GM21619 (cell line): Measurements from ENCODE around the gene PSMD11.
"Not testable (repeated sequence)": the region's sequence is repeated elsewhere in the genome, so short reads cannot be mapped to it uniquely, and the experiment has no call there.

ENCODE experiments used
- ATAC-seq: cut with Tn5 transposase; IDR thresholded peaks from one replicate; pipeline ENCODE4 v1.9.1; 2021; ENCODE audit not compliant: unreplicated experiment

The PSMD11 gene

GRCh38 chr17:32510466-32510865 lies 66.2 kb downstream of the PSMD11 start:
- ATAC-seq = no peak

- no peak for ATAC-seq
These were observed 68.0 kb downstream of the PSMD11 start for GRCh38 chr17:32512328-32512727.

- ATAC-seq = no peak
These were observed 69.3 kb downstream of the PSMD11 start for GRCh38 chr17:32513579-32513978.

- ATAC-seq = no peak
These were observed 70.3 kb downstream of the PSMD11 start for GRCh38 chr17:32514606-32515005.

- peak; percentile 25 for ATAC-seq
These were observed 71.5 kb downstream of the PSMD11 start for GRCh38 chr17:32515677-32516383.

- no peak for ATAC-seq
These were observed 72.1 kb downstream of the PSMD11 start for GRCh38 chr17:32516450-32516849.

- no peak for ATAC-seq
These were observed 72.8 kb downstream of the PSMD11 start for GRCh38 chr17:32516940-32517701.

- ATAC-seq = no peak
These were observed 73.7 kb downstream of the PSMD11 start for GRCh38 chr17:32517982-32518381.

GRCh38 chr17:32518646-32519227 lies 74.4 kb downstream of the PSMD11 start:
- ATAC-seq = no peak

- no peak for ATAC-seq
These were observed 75.2 kb downstream of the PSMD11 start for GRCh38 chr17:32519228-32520103.

- ATAC-seq = no peak
These were observed 75.9 kb downstream of the PSMD11 start for GRCh38 chr17:32520104-32520701.

- ATAC-seq = no peak
These were observed 76.6 kb downstream of the PSMD11 start for GRCh38 chr17:32520737-32521404.

GRCh38 chr17:32523017-32523680 lies 78.8 kb downstream of the PSMD11 start:
- peak; percentile 53 for ATAC-seq

- peak; percentile 49 for ATAC-seq
These were observed 79.7 kb downstream of the PSMD11 start for GRCh38 chr17:32523827-32524552.

- ATAC-seq = not testable (repeated sequence)
These were observed 80.2 kb downstream of the PSMD11 start for GRCh38 chr17:32524553-32524880.

- ATAC-seq = no peak
These were observed 80.8 kb downstream of the PSMD11 start for GRCh38 chr17:32525122-32525521.

- ATAC-seq = no peak
These were observed 82.8 kb downstream of the PSMD11 start for GRCh38 chr17:32527146-32527545.

GRCh38 chr17:32528825-32529224 lies 84.5 kb downstream of the PSMD11 start:
- no peak for ATAC-seq

- no peak for ATAC-seq
These were observed 85.3 kb downstream of the PSMD11 start for GRCh38 chr17:32529604-32530003.
